GM23338 (cell line): ENCODE measurements around the gene NSUN4. TPM values are rescaled to one million over a fixed set of nuclear protein-coding genes. Genes with fewer than 3 reads are reported as not detected.

Experiments used
- ATAC-seq: fragments of 200-7000 bp; cut with Tn5 transposase; 3 replicates; pipeline ENCODE4 v1.9.1; 2020
- DNase-seq: peaks from one replicate; pipeline ENCODE4 v3.0.0-alpha.2; 2015; ENCODE audit warnings: low spot score
- H2AFZ ChIP-seq: fragments of 200-600 bp; sonication (generic); 2 replicates; pipeline ENCODE4 v1.8.0; 2016; ENCODE audit warnings: antibody characterized with exemption, mild to moderate bottlenecking, moderate library complexity
- H3F3A ChIP-seq: fragments of 200-600 bp; sonication (generic); replicated peaks from 2 replicates; pipeline ENCODE4 v1.8.0; 2017; ENCODE audit warnings: antibody characterized with exemption, mixed run types, low read depth
- H3K27ac ChIP-seq: fragments of 200-600 bp; sonication (generic); 2 replicates; pipeline ENCODE4 v1.6.1; 2016; ENCODE audit warnings: low read depth
- H3K27me3 ChIP-seq: fragments of 200-600 bp; sonication (generic); 2 replicates; pipeline ENCODE4 v1.8.0; 2016; ENCODE audit warnings: mild to moderate bottlenecking, mixed run types, moderate library complexity; ENCODE audit not compliant: insufficient read depth
- H3K36me3 ChIP-seq: fragments of 200-600 bp; sonication (generic); 2 replicates; pipeline ENCODE4 v1.8.0; 2016; ENCODE audit warnings: mild to moderate bottlenecking; ENCODE audit not compliant: insufficient read depth
- H3K4me1 ChIP-seq: fragments of 200-600 bp; sonication (generic); 2 replicates; pipeline ENCODE4 v1.8.0; 2016; ENCODE audit warnings: mild to moderate bottlenecking, moderate library complexity; ENCODE audit not compliant: insufficient read depth
- H3K4me2 ChIP-seq: fragments of 200-600 bp; sonication (generic); 2 replicates; pipeline ENCODE4 v1.7.1; 2017; ENCODE audit warnings: mixed run types
- H3K4me3 ChIP-seq: fragments of 200-600 bp; sonication (generic); 2 replicates; pipeline ENCODE4 v1.6.1; 2016; ENCODE audit warnings: mixed run types
- H3K79me2 ChIP-seq: fragments of 200-600 bp; sonication (generic); replicated peaks from 2 replicates; pipeline ENCODE4 v1.8.0; 2017; ENCODE audit warnings: mild to moderate bottlenecking; ENCODE audit not compliant: insufficient read depth
- H3K9me2 ChIP-seq: fragments of 200-600 bp; sonication (generic); 2 replicates; pipeline ENCODE4 v1.8.0; 2017; ENCODE audit not compliant: insufficient read depth
- H4K20me1 ChIP-seq: fragments of 200-600 bp; sonication (generic); replicated peaks from 2 replicates; pipeline ENCODE4 v1.8.0; 2017; ENCODE audit warnings: mild to moderate bottlenecking; ENCODE audit not compliant: insufficient read depth
- H3K27ac Mint-ChIP-seq: 2 replicates; pipeline ENCODE4 v1.8.0; 2020; ENCODE audit warnings: inconsistent platforms, mild to moderate bottlenecking, moderate library complexity, mixed read lengths
- H3K27me3 Mint-ChIP-seq: 3 replicates; pipeline ENCODE4 v1.8.0; 2022; ENCODE audit warnings: low read depth, mild to moderate bottlenecking, moderate library complexity, mixed read lengths, inconsistent platforms; ENCODE audit not compliant: insufficient read depth, poor library complexity
- H3K36me3 Mint-ChIP-seq: 3 replicates; pipeline ENCODE4 v1.8.0; 2021; ENCODE audit warnings: low read depth, mild to moderate bottlenecking, inconsistent platforms, moderate library complexity, mixed read lengths
- H3K4me1 Mint-ChIP-seq: 3 replicates; pipeline ENCODE4 v1.8.0; 2020; ENCODE audit warnings: mild to moderate bottlenecking, inconsistent platforms, mixed read lengths
- H3K4me3 Mint-ChIP-seq: 3 replicates; pipeline ENCODE4 v1.8.0; 2021; ENCODE audit warnings: moderate library complexity, mild to moderate bottlenecking, inconsistent platforms, mixed read lengths
- H3K9me3 Mint-ChIP-seq: 3 replicates; pipeline ENCODE4 v1.8.0; 2020; ENCODE audit warnings: moderate library complexity, mild to moderate bottlenecking, inconsistent platforms, mixed read lengths
- polyA plus RNA-seq: library from polyadenylated mRNA; unstranded; fragments of >200 nt; fragmentation: Nextera tagmentation; extraction: Ambion mirVana; gene quantifications from 2 replicates; pipeline ENCODE4 v1.2.1, GENCODE V29; 2016
- total RNA-seq: library from RNA; depleted of rRNA; stranded (reverse); fragments of >200 nt; shearing (Covaris generic); gene quantifications from 2 replicates; pipeline ENCODE4 v1.2.3, GENCODE V29; 2014
- TF ChIP-seq, protein P1 (sequence below): fragments of 250-450 bp; sonication (Bioruptor Pico); IDR thresholded peaks from 2 replicates; pipeline ENCODE4 v1.5.0; 2020; ENCODE audit warnings: mild to moderate bottlenecking, moderate library complexity
- TF ChIP-seq, protein P2 (sequence below), 2 experiments: fragments of 200-600 bp in 1 of 2; sonication (generic) in 1 of 2; conservative IDR thresholded peaks; 2 replicates each; pipeline versions ENCODE4 v1.5.1 to v1.6.1; 2016 to 2017; ENCODE audit warnings: antibody characterized with exemption in 2 of 2, low read depth in 2 of 2, mild to moderate bottlenecking in 2 of 2, moderate library complexity in 1 of 2
- TF ChIP-seq, protein P3 (sequence below): IDR thresholded peaks from one replicate; pipeline ENCODE4 v1.6.1; 2018; ENCODE audit warnings: antibody characterized with exemption; ENCODE audit not compliant: unreplicated experiment

Gene NSUN4
- total and polyA plus RNA-seq, 2 experiments from 2014 or later, result 8.9 to 11.6 TPM

DNA sequence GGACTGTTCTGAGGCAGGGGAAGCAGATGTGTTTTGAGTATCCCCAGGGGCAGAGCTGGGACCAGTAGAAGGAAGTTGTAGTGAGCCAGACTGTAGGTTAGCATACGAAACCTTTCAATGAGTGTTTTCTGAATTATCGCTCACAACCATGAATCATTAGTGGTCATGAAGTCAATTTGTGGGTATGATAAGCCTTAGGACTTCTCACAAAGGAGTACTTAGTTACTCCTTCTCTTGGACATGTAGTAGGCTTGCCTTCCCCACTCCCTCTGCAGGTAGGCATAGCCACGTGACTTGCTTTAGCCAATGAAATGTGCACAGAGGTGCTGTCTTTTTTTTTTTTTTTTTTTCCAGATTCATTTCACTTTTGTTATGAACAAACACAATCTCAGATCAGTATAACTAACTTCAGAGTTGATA is 29.6 kb downstream of the NSUN4 start (continued):
- TF ChIP-seq, protein P1, sequence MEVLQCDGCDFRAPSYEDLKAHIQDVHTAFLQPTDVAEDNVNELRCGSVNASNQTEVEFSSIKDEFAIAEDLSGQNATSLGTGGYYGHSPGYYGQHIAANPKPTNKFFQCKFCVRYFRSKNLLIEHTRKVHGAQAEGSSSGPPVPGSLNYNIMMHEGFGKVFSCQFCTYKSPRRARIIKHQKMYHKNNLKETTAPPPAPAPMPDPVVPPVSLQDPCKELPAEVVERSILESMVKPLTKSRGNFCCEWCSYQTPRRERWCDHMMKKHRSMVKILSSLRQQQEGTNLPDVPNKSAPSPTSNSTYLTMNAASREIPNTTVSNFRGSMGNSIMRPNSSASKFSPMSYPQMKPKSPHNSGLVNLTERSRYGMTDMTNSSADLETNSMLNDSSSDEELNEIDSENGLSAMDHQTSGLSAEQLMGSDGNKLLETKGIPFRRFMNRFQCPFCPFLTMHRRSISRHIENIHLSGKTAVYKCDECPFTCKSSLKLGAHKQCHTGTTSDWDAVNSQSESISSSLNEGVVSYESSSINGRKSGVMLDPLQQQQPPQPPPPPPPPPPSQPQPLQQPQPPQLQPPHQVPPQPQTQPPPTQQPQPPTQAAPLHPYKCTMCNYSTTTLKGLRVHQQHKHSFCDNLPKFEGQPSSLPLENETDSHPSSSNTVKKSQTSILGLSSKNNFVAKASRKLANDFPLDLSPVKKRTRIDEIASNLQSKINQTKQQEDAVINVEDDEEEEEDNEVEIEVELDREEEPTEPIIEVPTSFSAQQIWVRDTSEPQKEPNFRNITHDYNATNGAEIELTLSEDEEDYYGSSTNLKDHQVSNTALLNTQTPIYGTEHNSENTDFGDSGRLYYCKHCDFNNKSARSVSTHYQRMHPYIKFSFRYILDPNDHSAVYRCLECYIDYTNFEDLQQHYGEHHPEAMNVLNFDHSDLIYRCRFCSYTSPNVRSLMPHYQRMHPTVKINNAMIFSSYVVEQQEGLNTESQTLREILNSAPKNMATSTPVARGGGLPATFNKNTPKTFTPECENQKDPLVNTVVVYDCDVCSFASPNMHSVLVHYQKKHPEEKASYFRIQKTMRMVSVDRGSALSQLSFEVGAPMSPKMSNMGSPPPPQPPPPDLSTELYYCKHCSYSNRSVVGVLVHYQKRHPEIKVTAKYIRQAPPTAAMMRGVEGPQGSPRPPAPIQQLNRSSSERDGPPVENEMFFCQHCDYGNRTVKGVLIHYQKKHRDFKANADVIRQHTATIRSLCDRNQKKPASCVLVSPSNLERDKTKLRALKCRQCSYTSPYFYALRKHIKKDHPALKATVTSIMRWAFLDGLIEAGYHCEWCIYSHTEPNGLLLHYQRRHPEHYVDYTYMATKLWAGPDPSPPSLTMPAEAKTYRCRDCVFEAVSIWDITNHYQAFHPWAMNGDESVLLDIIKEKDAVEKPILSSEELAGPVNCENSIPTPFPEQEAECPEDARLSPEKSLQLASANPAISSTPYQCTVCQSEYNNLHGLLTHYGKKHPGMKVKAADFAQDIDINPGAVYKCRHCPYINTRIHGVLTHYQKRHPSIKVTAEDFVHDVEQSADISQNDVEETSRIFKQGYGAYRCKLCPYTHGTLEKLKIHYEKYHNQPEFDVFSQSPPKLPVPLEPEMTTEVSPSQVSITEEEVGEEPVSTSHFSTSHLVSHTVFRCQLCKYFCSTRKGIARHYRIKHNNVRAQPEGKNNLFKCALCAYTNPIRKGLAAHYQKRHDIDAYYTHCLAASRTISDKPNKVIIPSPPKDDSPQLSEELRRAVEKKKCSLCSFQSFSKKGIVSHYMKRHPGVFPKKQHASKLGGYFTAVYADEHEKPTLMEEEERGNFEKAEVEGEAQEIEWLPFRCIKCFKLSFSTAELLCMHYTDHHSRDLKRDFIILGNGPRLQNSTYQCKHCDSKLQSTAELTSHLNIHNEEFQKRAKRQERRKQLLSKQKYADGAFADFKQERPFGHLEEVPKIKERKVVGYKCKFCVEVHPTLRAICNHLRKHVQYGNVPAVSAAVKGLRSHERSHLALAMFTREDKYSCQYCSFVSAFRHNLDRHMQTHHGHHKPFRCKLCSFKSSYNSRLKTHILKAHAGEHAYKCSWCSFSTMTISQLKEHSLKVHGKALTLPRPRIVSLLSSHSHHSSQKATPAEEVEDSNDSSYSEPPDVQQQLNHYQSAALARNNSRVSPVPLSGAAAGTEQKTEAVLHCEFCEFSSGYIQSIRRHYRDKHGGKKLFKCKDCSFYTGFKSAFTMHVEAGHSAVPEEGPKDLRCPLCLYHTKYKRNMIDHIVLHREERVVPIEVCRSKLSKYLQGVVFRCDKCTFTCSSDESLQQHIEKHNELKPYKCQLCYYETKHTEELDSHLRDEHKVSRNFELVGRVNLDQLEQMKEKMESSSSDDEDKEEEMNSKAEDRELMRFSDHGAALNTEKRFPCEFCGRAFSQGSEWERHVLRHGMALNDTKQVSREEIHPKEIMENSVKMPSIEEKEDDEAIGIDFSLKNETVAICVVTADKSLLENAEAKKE, result no peak

DNA sequence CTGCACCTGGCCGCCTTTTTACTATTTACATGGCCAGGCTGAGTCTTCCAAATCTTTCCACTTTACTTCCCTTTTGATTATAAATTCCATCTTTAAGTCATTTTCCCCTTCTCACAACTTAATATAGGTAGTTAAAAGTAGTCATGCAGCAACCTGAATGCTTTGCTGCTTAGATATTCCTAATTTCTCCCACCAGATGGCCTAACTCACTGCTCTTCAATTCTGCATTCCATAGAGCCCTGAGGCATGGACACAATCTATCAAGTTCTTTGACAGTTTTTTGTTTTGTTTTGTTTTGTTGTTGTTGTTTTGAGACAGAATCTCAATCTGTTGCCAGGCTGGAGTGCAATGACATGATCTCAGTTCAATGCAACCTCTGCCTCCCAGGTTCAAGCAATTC is 31.8 kb downstream of the NSUN4 start:
- no peak for DNase-seq
- TF ChIP-seq, protein P2, sequence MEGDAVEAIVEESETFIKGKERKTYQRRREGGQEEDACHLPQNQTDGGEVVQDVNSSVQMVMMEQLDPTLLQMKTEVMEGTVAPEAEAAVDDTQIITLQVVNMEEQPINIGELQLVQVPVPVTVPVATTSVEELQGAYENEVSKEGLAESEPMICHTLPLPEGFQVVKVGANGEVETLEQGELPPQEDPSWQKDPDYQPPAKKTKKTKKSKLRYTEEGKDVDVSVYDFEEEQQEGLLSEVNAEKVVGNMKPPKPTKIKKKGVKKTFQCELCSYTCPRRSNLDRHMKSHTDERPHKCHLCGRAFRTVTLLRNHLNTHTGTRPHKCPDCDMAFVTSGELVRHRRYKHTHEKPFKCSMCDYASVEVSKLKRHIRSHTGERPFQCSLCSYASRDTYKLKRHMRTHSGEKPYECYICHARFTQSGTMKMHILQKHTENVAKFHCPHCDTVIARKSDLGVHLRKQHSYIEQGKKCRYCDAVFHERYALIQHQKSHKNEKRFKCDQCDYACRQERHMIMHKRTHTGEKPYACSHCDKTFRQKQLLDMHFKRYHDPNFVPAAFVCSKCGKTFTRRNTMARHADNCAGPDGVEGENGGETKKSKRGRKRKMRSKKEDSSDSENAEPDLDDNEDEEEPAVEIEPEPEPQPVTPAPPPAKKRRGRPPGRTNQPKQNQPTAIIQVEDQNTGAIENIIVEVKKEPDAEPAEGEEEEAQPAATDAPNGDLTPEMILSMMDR (conservative IDR thresholded peaks at IDR 0.05; ENCODE audit: low read depth in 2 of 2), result peak in 1 of 2 experiments; percentile 12; a peak in 1 of 4 replicates
- TF ChIP-seq, protein P3, sequence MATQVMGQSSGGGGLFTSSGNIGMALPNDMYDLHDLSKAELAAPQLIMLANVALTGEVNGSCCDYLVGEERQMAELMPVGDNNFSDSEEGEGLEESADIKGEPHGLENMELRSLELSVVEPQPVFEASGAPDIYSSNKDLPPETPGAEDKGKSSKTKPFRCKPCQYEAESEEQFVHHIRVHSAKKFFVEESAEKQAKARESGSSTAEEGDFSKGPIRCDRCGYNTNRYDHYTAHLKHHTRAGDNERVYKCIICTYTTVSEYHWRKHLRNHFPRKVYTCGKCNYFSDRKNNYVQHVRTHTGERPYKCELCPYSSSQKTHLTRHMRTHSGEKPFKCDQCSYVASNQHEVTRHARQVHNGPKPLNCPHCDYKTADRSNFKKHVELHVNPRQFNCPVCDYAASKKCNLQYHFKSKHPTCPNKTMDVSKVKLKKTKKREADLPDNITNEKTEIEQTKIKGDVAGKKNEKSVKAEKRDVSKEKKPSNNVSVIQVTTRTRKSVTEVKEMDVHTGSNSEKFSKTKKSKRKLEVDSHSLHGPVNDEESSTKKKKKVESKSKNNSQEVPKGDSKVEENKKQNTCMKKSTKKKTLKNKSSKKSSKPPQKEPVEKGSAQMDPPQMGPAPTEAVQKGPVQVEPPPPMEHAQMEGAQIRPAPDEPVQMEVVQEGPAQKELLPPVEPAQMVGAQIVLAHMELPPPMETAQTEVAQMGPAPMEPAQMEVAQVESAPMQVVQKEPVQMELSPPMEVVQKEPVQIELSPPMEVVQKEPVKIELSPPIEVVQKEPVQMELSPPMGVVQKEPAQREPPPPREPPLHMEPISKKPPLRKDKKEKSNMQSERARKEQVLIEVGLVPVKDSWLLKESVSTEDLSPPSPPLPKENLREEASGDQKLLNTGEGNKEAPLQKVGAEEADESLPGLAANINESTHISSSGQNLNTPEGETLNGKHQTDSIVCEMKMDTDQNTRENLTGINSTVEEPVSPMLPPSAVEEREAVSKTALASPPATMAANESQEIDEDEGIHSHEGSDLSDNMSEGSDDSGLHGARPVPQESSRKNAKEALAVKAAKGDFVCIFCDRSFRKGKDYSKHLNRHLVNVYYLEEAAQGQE, result no peak

More for the DNA sequence above, 31.8 kb downstream of the NSUN4 start:
- no peaks in the 10 kb centered on the region for H4K20me1 ChIP-seq
- H3K4me1 ChIP-seq, result no peaks in the 10 kb centered on the region
- H3K4me2 ChIP-seq, result no peak overlapping the region
- Mint-ChIP-seq H3K4me1 (peaks cover 6% of the 10 kb centered on the region; the same call in 2 of the 3 replicates), H3K4me3 (no peak overlapping the region), H3K27me3 (no peaks in the 10 kb centered on the region), H3K27ac (no peak overlapping the region), H3K36me3 (peaks cover 8% of the 10 kb centered on the region; the same call in 1 of the 3 replicates), H3K9me3 (no peaks in the 10 kb centered on the region; the same call in 1 of the 3 replicates)
- no peak overlapping the region for H3K4me3 ChIP-seq
- no peaks in the 10 kb centered on the region for H3K27me3 ChIP-seq
- no peak for ATAC-seq
- H3K27ac ChIP-seq, result no peak overlapping the region
- no peaks in the 10 kb centered on the region for H3K36me3 ChIP-seq
- no peaks in the 10 kb centered on the region for H3F3A ChIP-seq
- no peaks in the 10 kb centered on the region for H3K79me2 ChIP-seq
- H3K9me2 ChIP-seq, result no peaks in the 10 kb centered on the region
- H2AFZ ChIP-seq, result no peak overlapping the region
